CD4-positive, alpha-beta T cell treated with Interleukin-21 for 1 hour (primary cell): ENCODE data around the gene ADGRL3.
"Not testable (repeated sequence)": the region's sequence is repeated elsewhere in the genome, so short reads cannot be mapped to it uniquely, and the experiment has no call there.

Source experiments
- DNase-seq: peaks from one replicate; pipeline ENCODE4 v3.0.0-alpha.2; 2020

Gene ADGRL3

DNA sequence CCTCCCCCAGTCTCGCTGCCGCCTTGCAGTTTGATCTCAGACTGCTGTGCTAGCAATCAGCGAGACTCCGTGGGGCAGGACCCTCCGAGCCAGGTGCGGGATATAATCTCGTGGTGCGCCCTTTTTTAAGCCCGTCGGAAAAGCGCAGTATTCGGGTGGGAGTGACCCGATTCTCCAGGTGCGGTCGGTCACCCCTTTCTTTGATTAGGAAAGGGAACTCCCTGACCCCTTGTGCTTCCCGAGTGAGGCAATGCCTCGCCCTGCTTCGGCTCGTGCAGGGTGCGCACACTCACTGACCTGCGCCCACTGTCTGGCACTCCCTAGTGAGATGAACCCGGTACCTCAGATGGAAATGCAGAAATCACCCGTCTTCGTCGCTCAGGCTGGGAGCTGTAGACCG, 172.7 kb downstream of the ADGRL3 start:
- DNase-seq, result not testable (repeated sequence)

- DNase-seq, result no peak
These were observed 173.8 kb downstream of the ADGRL3 start for GRCh38 chr4:61373901-61374440.

GRCh38 chr4:61374447-61374891, 174.3 kb downstream of the ADGRL3 start:
- DNase-seq, result no peak

- no peak for DNase-seq
These were observed 175.2 kb downstream of the ADGRL3 start for GRCh38 chr4:61375301-61375700.

DNA sequence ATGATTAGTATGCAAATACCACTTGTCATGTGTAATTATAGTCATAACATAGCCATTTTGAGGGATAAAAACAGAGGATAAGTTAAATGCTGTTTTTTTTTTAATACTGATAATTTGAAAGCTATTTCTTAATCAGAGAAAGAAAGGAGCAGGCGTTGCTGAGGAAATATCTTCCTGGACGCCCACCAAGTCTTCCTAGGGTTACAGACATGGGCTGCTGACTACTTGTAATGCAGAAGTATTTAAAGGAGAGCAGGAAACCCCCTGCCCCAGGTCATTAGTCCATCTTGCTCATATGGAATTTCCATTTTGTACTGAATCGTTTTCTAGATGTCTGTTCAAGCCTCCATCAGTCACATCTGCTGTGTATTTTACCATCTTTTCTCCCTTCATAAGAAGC, 176.2 kb downstream of the ADGRL3 start:
- no peak for DNase-seq

DNA sequence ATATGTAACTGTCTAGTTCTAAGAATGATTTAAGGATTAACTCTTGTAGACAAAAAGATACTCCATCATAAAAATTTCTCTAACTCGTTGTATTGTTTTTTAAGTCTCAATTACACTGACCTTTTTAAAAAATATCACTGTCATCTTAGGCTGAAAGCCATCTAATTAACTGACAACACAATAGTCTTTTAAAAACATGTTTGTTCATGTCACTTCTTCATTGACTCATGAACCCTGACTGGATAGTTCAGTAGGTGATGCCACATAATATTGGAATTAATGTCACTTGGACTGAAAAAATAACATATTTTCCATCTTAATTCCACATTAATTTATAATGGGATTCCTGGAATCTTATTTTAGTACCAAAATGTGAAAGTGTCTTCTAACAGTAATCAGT, 179.3 kb downstream of the ADGRL3 start:
- no peak for DNase-seq

DNA sequence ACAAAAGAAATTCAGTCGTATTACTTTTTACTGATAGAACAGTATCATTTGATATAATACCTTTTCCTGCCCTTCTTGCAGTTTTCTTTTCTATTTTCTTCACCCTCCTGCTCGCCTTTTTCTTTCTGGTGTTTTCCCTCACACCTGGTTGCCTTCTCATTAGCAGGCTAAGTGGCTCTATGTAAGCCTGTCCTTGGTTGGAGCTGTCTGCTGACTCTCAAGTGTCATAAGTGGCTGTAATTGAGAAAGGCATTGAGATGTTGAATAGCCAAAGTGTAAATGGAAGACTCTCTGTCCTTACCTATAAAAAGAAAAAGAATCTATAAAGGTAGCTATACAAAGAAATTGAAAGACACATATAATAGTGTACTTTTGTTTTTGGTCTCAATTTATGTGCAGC, 180.7 kb downstream of the ADGRL3 start:
- no peak for DNase-seq

- no peak for DNase-seq
These were observed 185.1 kb downstream of the ADGRL3 start for GRCh38 chr4:61385256-61385655.

- not testable (repeated sequence) for DNase-seq
These were observed 187.2 kb downstream of the ADGRL3 start for GRCh38 chr4:61387372-61387771.

DNA sequence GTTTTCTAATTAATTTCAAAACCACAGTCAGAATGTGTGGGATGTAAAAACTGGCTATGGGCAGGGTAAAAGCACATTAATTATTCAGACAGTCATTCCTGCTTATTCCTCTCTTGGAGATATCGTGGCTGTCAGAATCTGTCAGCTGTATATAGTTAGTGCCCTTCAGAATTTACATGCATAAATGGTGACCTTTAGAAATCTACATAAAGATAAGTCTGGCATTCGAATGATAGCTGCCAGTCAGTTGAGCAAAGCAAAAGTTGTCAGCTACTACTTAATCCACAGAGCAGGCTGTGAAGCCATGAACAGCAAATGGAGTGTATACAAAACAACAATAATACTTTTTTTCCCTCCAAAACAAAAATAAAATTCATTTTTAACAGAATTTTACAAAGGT, 189.5 kb downstream of the ADGRL3 start:
- DNase-seq, result no peak

DNA sequence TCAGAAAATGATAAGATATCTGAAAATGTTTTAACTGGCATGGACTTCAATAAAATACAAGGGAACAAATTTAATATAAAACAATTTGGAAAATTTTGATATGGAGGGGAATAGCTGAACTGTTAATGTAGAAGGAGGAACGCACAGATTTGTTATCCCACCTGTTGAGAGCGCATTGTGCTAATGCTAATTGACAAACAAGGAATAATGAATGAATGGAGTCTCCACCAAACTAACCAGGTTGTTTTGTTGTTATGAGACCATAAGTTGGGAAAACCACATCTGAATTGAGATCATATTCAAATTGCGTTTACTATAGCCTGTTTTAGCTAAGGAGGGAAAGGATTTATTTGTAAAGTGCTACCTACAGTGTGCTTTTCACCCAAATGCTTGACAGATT, 195.6 kb downstream of the ADGRL3 start:
- DNase-seq, result no peak

DNA sequence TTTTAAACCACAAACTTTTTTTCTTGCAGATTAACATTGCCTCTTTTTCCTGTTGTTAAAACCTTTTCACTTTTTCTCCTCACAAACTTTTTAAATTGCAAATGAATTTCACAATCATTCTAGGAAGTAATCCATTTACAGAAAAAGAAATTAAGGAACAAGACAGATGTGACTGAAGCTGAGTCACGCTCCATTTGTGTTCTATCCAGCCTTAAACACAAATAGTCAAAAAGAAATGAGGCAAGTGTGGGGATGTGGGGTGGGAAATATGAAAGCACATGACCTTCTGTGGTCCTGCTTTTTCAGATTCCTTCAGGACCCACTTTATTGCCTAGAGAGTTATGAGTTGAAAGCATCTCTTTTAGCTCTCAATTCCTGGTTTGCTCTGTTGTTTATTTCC, 197.0 kb downstream of the ADGRL3 start:
- no peak for DNase-seq

DNA sequence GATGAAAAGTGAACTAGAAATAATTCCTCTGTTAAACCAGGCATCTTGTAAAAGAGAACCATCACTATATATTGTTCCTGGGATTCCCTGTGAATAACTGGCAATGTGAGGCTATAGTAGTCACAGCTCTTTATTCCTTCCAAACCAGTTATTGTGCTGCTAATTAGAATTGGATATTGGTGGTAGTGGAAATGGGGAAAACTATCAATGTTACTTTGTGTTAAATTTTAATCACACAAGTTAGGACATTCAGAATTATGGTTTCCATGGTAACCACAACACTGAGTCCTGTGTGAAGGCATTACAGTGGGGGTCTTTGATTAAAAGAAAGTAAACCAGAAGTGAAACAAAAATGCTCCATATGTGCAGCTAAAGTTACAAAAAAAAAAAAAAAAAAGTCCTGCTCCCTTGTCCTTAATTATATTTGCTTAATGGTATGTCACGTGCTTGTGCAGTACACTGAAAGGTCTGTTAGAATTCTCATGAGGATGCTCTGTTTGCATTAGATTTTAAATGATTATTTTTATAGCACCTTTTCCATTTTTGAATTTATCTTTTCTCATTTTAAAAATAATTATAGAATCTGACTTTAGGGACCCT, 200.4 kb downstream of the ADGRL3 start:
- DNase-seq, result no peak

DNA sequence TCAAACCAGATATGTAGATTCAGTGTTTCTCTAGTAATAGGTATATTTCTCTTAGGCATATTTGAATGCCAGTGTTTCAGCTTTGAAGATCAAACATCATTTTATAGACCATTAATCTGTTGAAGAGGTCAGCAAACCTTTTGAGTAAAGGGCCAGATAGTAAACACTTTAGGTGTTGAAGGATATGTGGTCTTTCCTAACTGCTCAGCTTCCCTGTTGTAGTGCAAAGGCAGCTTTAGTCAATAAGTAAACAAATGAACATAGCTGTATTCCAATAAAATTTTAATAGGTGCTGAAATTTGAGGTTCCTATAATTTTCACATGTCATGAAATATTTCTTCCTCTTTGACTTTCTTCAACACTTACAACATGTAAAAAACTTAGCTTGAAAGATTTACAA, 201.6 kb downstream of the ADGRL3 start:
- no peak for DNase-seq

DNA sequence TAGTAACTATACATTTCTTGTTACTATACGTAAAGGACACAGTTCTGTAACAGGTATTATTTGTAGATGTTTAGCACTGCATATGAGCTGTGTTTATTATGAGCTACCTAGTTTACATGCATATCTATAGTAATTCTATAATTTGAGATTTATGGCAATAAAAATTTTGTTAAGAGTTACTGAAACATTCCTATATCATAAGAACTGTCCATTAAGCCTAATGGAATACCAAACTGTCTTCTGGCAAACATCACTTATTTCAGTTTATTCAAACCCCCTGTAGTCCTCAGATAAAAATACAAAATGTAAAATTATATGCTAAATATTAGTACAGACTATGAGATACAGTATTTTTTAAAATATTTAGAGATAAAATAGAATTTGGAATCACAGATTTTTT, 205.2 kb downstream of the ADGRL3 start:
- DNase-seq, result no peak

DNA sequence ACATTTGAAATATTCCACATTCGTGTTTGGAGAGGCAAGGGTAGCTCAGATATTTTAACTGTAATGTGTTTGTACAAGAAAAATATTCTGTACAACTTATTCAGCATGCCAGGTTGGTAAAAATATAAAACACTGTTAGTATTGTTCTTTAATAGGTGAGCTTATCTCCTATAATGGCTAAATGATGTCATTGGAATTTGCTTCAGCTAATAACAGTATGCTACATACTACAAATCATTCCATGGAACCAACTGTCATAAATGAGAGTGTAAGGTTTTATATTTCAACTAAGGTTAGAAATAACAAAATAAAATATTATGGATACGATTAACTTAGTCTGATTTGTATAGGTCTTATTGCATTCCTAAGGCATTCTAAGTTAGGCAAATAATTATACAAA, 206.6 kb downstream of the ADGRL3 start:
- DNase-seq, result no peak

GRCh38 chr4:61407642-61408618, 207.8 kb downstream of the ADGRL3 start:
- DNase-seq, result no peak

GRCh38 chr4:61408861-61409260, 208.7 kb downstream of the ADGRL3 start:
- no peak for DNase-seq

GRCh38 chr4:61411241-61411640, 211.1 kb downstream of the ADGRL3 start:
- DNase-seq, result no peak

DNA sequence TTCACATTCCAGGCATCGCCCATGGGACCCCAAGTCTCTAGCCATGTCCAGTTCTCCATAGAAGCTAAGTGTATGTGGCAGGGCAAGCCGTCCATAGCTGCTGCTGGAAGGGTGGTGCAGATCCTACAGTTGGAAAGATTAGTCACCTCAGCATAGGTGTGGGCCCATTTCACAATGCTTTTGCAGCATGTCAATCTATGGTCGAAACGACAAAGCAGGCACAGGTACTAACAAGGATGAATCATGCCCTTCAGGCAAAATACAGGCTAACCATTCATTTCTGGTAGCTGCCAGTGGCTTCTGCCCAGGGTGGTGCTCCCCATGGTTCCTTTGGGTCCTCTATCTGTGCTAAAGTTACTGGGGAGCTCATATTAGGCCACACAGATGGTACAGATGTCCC, 225.2 kb downstream of the ADGRL3 start:
- DNase-seq, result no peak

DNA sequence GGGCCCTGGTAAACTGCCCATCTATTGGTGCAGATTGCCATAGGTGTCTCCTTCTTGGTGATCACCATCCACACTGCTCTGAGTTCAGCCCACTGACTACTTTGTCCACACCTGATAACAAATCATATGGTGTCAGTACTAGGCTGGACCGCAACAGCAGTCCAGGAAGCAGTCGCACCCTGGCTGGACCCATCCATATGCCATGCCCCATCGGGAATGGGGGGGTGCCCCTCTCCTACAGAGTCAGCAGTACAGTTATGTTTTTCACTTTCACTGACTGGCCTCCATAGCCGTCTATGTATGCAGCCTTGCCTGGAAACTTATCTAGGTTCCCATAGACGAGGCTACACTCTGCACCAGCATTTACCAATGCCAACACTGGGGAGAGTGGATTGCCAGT, 226.1 kb downstream of the ADGRL3 start:
- DNase-seq, result no peak

DNA sequence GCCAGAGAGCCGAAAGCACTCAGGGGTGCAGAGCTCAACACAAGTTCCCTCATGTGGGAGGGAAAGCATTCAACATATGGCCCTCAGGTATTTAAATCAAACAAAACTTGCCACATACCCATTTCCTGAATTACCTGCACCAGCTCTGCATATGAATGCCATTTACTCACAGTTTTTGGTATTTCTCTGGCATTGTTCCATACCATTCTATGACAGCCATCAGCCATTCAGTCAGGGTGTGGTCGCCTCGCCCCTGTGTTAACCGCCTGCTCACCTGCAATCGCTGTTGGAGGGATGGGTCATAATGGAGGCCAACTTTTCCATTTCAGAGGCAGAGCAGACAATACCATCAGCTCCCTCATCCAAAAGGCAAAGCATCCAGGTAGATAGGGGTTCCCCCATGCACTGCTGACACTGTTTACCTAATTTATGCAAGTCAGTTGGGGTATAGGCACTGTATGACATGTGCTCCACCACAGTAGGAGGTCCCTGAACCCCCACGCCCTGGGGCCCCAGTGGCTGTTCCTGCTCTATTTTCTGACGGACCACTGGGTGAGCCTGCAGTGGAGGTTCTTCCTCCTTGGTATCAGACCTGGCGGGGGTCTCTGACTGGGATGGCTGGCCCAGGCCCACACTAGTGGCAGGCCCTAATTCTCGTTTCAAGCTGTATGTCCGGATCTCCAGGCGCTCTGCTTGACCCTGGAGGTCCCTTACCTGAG, 227.1 kb downstream of the ADGRL3 start:
- no peak for DNase-seq

- no peak for DNase-seq
These were observed 227.8 kb downstream of the ADGRL3 start for GRCh38 chr4:61427818-61428495.
